GM23338 (cell line): Measurements from ENCODE around the gene TRIM44. TPM values are rescaled to one million over a fixed set of nuclear protein-coding genes. Genes with fewer than 3 reads are reported as not detected.

Experiments used
- ATAC-seq: fragments of 200-7000 bp; cut with Tn5 transposase; 3 replicates; pipeline ENCODE4 v1.9.1; 2020
- DNase-seq: peaks from one replicate; pipeline ENCODE4 v3.0.0-alpha.2; 2015; ENCODE audit warnings: low spot score
- H2AFZ ChIP-seq: fragments of 200-600 bp; sonication (generic); 2 replicates; pipeline ENCODE4 v1.8.0; 2016; ENCODE audit warnings: antibody characterized with exemption, mild to moderate bottlenecking, moderate library complexity
- H3F3A ChIP-seq: fragments of 200-600 bp; sonication (generic); replicated peaks from 2 replicates; pipeline ENCODE4 v1.8.0; 2017; ENCODE audit warnings: antibody characterized with exemption, mixed run types, low read depth
- H3K27ac ChIP-seq: fragments of 200-600 bp; sonication (generic); 2 replicates; pipeline ENCODE4 v1.6.1; 2016; ENCODE audit warnings: low read depth
- H3K27me3 ChIP-seq: fragments of 200-600 bp; sonication (generic); 2 replicates; pipeline ENCODE4 v1.8.0; 2016; ENCODE audit warnings: mild to moderate bottlenecking, mixed run types, moderate library complexity; ENCODE audit not compliant: insufficient read depth
- H3K36me3 ChIP-seq: fragments of 200-600 bp; sonication (generic); 2 replicates; pipeline ENCODE4 v1.8.0; 2016; ENCODE audit warnings: mild to moderate bottlenecking; ENCODE audit not compliant: insufficient read depth
- H3K4me1 ChIP-seq: fragments of 200-600 bp; sonication (generic); 2 replicates; pipeline ENCODE4 v1.8.0; 2016; ENCODE audit warnings: mild to moderate bottlenecking, moderate library complexity; ENCODE audit not compliant: insufficient read depth
- H3K4me2 ChIP-seq: fragments of 200-600 bp; sonication (generic); 2 replicates; pipeline ENCODE4 v1.7.1; 2017; ENCODE audit warnings: mixed run types
- H3K4me3 ChIP-seq: fragments of 200-600 bp; sonication (generic); 2 replicates; pipeline ENCODE4 v1.6.1; 2016; ENCODE audit warnings: mixed run types
- H3K79me2 ChIP-seq: fragments of 200-600 bp; sonication (generic); replicated peaks from 2 replicates; pipeline ENCODE4 v1.8.0; 2017; ENCODE audit warnings: mild to moderate bottlenecking; ENCODE audit not compliant: insufficient read depth
- H3K9me2 ChIP-seq: fragments of 200-600 bp; sonication (generic); 2 replicates; pipeline ENCODE4 v1.8.0; 2017; ENCODE audit not compliant: insufficient read depth
- H4K20me1 ChIP-seq: fragments of 200-600 bp; sonication (generic); replicated peaks from 2 replicates; pipeline ENCODE4 v1.8.0; 2017; ENCODE audit warnings: mild to moderate bottlenecking; ENCODE audit not compliant: insufficient read depth
- H3K27ac Mint-ChIP-seq: 2 replicates; pipeline ENCODE4 v1.8.0; 2020; ENCODE audit warnings: inconsistent platforms, mild to moderate bottlenecking, moderate library complexity, mixed read lengths
- H3K27me3 Mint-ChIP-seq: 3 replicates; pipeline ENCODE4 v1.8.0; 2022; ENCODE audit warnings: low read depth, mild to moderate bottlenecking, moderate library complexity, mixed read lengths, inconsistent platforms; ENCODE audit not compliant: insufficient read depth, poor library complexity
- H3K36me3 Mint-ChIP-seq: 3 replicates; pipeline ENCODE4 v1.8.0; 2021; ENCODE audit warnings: low read depth, mild to moderate bottlenecking, inconsistent platforms, moderate library complexity, mixed read lengths
- H3K4me1 Mint-ChIP-seq: 3 replicates; pipeline ENCODE4 v1.8.0; 2020; ENCODE audit warnings: mild to moderate bottlenecking, inconsistent platforms, mixed read lengths
- H3K4me3 Mint-ChIP-seq: 3 replicates; pipeline ENCODE4 v1.8.0; 2021; ENCODE audit warnings: moderate library complexity, mild to moderate bottlenecking, inconsistent platforms, mixed read lengths
- H3K9me3 Mint-ChIP-seq: 3 replicates; pipeline ENCODE4 v1.8.0; 2020; ENCODE audit warnings: moderate library complexity, mild to moderate bottlenecking, inconsistent platforms, mixed read lengths
- CREB1 ChIP-seq: fragments of 250-450 bp; sonication (Bioruptor Pico); IDR thresholded peaks from 2 replicates; pipeline ENCODE4 v1.5.0; 2020; ENCODE audit warnings: low read depth, mild to moderate bottlenecking, moderate library complexity
- EZH2 ChIP-seq: fragments of 200-600 bp; sonication (generic); IDR thresholded peaks from one replicate; pipeline ENCODE4 v1.8.0; 2017; ENCODE audit warnings: antibody characterized with exemption, mild to moderate bottlenecking, low read depth; ENCODE audit not compliant: unreplicated experiment
- EZH2phosphoT487 ChIP-seq: fragments of 200-600 bp; sonication (generic); IDR thresholded peaks from one replicate; pipeline ENCODE4 v1.8.1; 2018; ENCODE audit warnings: antibody characterized with exemption; ENCODE audit not compliant: unreplicated experiment
- NANOG ChIP-seq: IDR thresholded peaks from 2 replicates; pipeline ENCODE4 v1.6.1; 2016; ENCODE audit warnings: antibody characterized with exemption, borderline replicate concordance
- POLR2AphosphoS5 ChIP-seq: IDR thresholded peaks from 2 replicates; pipeline ENCODE4 v1.6.1; 2016; ENCODE audit warnings: antibody characterized with exemption, low read depth
- ZNF114 ChIP-seq: fragments of 250-450 bp; sonication (Bioruptor Pico); IDR thresholded peaks from 2 replicates; pipeline ENCODE4 v1.5.0; 2020; ENCODE audit warnings: mild to moderate bottlenecking, moderate library complexity
- polyA plus RNA-seq: library from polyadenylated mRNA; unstranded; fragments of >200 nt; fragmentation: Nextera tagmentation; extraction: Ambion mirVana; gene quantifications from 2 replicates; pipeline ENCODE4 v1.2.1, GENCODE V29; 2016
- total RNA-seq: library from RNA; depleted of rRNA; stranded (reverse); fragments of >200 nt; shearing (Covaris generic); gene quantifications from 2 replicates; pipeline ENCODE4 v1.2.3, GENCODE V29; 2014
- TF ChIP-seq, protein P1 (sequence below), 2 experiments: fragments of 200-600 bp in 1 of 2; sonication (generic) in 1 of 2; conservative IDR thresholded peaks; 2 replicates each; pipeline versions ENCODE4 v1.5.1 to v1.6.1; 2016 to 2017; ENCODE audit warnings: antibody characterized with exemption in 2 of 2, low read depth in 2 of 2, mild to moderate bottlenecking in 2 of 2, moderate library complexity in 1 of 2
- TF ChIP-seq, protein P2 (sequence below): IDR thresholded peaks from 2 replicates; pipeline ENCODE4 v1.6.1; 2016; ENCODE audit warnings: antibody characterized with exemption
- TF ChIP-seq, protein P3 (sequence below): fragments of 250-450 bp; sonication (Bioruptor Pico); IDR thresholded peaks from 2 replicates; pipeline ENCODE4 v1.5.0; 2020; ENCODE audit warnings: mild to moderate bottlenecking, moderate library complexity

TRIM44 gene
- total and polyA plus RNA-seq, 2 experiments from 2014 or later: 10.3 to 10.4 TPM

DNA sequence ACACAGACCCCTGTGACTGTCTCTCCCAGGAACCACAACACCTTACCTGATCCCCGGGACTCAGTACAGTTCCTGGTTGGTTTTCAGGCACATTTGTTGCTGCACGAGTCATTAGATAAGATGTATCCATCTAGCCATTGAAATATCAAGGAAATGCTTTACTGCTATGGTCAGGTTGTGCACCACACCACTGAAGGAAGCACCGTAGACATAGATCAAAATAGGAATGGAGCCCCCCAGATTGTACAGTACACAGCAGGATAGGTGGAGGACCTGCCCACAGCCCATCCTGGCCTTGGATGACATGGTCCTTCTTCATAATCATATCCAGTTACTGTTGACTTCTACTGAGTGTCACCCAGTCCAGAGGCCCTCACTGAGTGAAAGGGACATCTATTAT lies 195.3 kb downstream of the TRIM44 start:
- DNase-seq: no peak
- H3K27me3 ChIP-seq: no peaks in the 10 kb centered on the region
- H3K4me1 ChIP-seq: 0 out of 2 replicates have a peak, but pooled peaks cover 3% of the 10 kb centered on the region
- H2AFZ ChIP-seq: no peak overlapping the region
- H3K79me2 ChIP-seq: no peaks in the 10 kb centered on the region
- H3K36me3 ChIP-seq: no peaks in the 10 kb centered on the region
- ATAC-seq: no peak
- no peaks in the 10 kb centered on the region for H4K20me1 ChIP-seq
- no peak overlapping the region for H3K4me3 ChIP-seq
- no peak overlapping the region for H3K4me2 ChIP-seq
- Mint-ChIP-seq H3K27me3 (peaks cover 5% of the 10 kb centered on the region), H3K36me3 (no peaks in the 10 kb centered on the region; the same call in 2 of the 3 replicates), H3K4me3 (no peak overlapping the region), H3K9me3 (peaks cover 6% of the 10 kb centered on the region; the same call in 1 of the 3 replicates), H3K4me1 (peaks cover 3% of the 10 kb centered on the region; the same call in 2 of the 3 replicates), H3K27ac (no peak overlapping the region)
- H3F3A ChIP-seq: no peaks in the 10 kb centered on the region
- no peak for TF ChIP-seq ZNF114
- TF ChIP-seq EZH2: no peak
- no peak for TF ChIP-seq NANOG
- TF ChIP-seq, protein P1, sequence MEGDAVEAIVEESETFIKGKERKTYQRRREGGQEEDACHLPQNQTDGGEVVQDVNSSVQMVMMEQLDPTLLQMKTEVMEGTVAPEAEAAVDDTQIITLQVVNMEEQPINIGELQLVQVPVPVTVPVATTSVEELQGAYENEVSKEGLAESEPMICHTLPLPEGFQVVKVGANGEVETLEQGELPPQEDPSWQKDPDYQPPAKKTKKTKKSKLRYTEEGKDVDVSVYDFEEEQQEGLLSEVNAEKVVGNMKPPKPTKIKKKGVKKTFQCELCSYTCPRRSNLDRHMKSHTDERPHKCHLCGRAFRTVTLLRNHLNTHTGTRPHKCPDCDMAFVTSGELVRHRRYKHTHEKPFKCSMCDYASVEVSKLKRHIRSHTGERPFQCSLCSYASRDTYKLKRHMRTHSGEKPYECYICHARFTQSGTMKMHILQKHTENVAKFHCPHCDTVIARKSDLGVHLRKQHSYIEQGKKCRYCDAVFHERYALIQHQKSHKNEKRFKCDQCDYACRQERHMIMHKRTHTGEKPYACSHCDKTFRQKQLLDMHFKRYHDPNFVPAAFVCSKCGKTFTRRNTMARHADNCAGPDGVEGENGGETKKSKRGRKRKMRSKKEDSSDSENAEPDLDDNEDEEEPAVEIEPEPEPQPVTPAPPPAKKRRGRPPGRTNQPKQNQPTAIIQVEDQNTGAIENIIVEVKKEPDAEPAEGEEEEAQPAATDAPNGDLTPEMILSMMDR (conservative IDR thresholded peaks at IDR 0.05; ENCODE audit: low read depth in 2 of 2): no peak
- TF ChIP-seq POLR2AphosphoS5: no peak
- TF ChIP-seq, protein P2, sequence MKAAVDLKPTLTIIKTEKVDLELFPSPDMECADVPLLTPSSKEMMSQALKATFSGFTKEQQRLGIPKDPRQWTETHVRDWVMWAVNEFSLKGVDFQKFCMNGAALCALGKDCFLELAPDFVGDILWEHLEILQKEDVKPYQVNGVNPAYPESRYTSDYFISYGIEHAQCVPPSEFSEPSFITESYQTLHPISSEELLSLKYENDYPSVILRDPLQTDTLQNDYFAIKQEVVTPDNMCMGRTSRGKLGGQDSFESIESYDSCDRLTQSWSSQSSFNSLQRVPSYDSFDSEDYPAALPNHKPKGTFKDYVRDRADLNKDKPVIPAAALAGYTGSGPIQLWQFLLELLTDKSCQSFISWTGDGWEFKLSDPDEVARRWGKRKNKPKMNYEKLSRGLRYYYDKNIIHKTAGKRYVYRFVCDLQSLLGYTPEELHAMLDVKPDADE: no peak
- TF ChIP-seq, protein P3, sequence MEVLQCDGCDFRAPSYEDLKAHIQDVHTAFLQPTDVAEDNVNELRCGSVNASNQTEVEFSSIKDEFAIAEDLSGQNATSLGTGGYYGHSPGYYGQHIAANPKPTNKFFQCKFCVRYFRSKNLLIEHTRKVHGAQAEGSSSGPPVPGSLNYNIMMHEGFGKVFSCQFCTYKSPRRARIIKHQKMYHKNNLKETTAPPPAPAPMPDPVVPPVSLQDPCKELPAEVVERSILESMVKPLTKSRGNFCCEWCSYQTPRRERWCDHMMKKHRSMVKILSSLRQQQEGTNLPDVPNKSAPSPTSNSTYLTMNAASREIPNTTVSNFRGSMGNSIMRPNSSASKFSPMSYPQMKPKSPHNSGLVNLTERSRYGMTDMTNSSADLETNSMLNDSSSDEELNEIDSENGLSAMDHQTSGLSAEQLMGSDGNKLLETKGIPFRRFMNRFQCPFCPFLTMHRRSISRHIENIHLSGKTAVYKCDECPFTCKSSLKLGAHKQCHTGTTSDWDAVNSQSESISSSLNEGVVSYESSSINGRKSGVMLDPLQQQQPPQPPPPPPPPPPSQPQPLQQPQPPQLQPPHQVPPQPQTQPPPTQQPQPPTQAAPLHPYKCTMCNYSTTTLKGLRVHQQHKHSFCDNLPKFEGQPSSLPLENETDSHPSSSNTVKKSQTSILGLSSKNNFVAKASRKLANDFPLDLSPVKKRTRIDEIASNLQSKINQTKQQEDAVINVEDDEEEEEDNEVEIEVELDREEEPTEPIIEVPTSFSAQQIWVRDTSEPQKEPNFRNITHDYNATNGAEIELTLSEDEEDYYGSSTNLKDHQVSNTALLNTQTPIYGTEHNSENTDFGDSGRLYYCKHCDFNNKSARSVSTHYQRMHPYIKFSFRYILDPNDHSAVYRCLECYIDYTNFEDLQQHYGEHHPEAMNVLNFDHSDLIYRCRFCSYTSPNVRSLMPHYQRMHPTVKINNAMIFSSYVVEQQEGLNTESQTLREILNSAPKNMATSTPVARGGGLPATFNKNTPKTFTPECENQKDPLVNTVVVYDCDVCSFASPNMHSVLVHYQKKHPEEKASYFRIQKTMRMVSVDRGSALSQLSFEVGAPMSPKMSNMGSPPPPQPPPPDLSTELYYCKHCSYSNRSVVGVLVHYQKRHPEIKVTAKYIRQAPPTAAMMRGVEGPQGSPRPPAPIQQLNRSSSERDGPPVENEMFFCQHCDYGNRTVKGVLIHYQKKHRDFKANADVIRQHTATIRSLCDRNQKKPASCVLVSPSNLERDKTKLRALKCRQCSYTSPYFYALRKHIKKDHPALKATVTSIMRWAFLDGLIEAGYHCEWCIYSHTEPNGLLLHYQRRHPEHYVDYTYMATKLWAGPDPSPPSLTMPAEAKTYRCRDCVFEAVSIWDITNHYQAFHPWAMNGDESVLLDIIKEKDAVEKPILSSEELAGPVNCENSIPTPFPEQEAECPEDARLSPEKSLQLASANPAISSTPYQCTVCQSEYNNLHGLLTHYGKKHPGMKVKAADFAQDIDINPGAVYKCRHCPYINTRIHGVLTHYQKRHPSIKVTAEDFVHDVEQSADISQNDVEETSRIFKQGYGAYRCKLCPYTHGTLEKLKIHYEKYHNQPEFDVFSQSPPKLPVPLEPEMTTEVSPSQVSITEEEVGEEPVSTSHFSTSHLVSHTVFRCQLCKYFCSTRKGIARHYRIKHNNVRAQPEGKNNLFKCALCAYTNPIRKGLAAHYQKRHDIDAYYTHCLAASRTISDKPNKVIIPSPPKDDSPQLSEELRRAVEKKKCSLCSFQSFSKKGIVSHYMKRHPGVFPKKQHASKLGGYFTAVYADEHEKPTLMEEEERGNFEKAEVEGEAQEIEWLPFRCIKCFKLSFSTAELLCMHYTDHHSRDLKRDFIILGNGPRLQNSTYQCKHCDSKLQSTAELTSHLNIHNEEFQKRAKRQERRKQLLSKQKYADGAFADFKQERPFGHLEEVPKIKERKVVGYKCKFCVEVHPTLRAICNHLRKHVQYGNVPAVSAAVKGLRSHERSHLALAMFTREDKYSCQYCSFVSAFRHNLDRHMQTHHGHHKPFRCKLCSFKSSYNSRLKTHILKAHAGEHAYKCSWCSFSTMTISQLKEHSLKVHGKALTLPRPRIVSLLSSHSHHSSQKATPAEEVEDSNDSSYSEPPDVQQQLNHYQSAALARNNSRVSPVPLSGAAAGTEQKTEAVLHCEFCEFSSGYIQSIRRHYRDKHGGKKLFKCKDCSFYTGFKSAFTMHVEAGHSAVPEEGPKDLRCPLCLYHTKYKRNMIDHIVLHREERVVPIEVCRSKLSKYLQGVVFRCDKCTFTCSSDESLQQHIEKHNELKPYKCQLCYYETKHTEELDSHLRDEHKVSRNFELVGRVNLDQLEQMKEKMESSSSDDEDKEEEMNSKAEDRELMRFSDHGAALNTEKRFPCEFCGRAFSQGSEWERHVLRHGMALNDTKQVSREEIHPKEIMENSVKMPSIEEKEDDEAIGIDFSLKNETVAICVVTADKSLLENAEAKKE (CRISPR knock-in tag): no peak
- no peak for TF ChIP-seq CREB1
- TF ChIP-seq EZH2phosphoT487: no peak
- H3K27ac ChIP-seq: no peak overlapping the region
- H3K9me2 ChIP-seq: peaks cover 5% of the 10 kb centered on the region
